Vagina (tissue), 2 donors: Measurements from ENCODE around the gene YWHAG. TPM values are rescaled to one million over a fixed set of nuclear protein-coding genes. Genes with fewer than 3 reads are reported as not detected.

Experiments used
- DNase-seq, 2 donors: peaks; one replicate each; pipeline ENCODE4 v3.0.0-alpha.2; 2017; ENCODE audit errors: extremely low spot score in 2 of 2
- H3K27ac ChIP-seq: fragments of 200-600 bp; sonication (generic); one replicate; pipeline ENCODE4 v1.5.1; 2019
- H3K27me3 ChIP-seq: fragments of 200-600 bp; sonication (generic); one replicate; pipeline ENCODE4 v1.5.1; 2019
- H3K36me3 ChIP-seq, 2 donors: fragments of 200-600 bp; sonication (generic); one replicate each; pipeline ENCODE4 v1.5.1; 2017 to 2019
- H3K4me1 ChIP-seq: fragments of 200-600 bp; sonication (generic); one replicate; pipeline ENCODE4 v1.5.1; 2019
- H3K4me3 ChIP-seq, 2 donors: fragments of 200-600 bp; sonication (generic); 1 replicate in 1 of 2; 2 replicates in 1 of 2; pipeline ENCODE4 v1.5.1; 2016 to 2019
- H3K9me3 ChIP-seq: fragments of 200-600 bp; sonication (generic); one replicate; pipeline ENCODE4 v1.5.1; 2019
- POLR2A ChIP-seq, 2 donors: fragments of 450-650 bp; IDR thresholded peaks; one replicate each; pipeline ENCODE4 v1.6.1; 2017; ENCODE audit warnings: antibody characterized with exemption in 2 of 2, mild to moderate bottlenecking in 2 of 2, moderate library complexity in 2 of 2
- POLR2AphosphoS5 ChIP-seq, 2 donors: sonication (generic); formaldehyde crosslinking; IDR thresholded peaks; one replicate each; pipeline ENCODE4 v1.9.0; 2017; ENCODE audit warnings: antibody characterized with exemption in 2 of 2, mild to moderate bottlenecking in 2 of 2, low read depth in 1 of 2; ENCODE audit not compliant: insufficient read depth in 1 of 2
- intact Hi-C: fragments of 100-400 bp; cut with DNase I; formaldehyde crosslinking; loops from one replicate; pipeline ENCODE4 v1.15.1; 2023
- total RNA-seq: library from RNA; depleted of rRNA; stranded (reverse); fragments of >200 nt; gene quantifications from one replicate; pipeline ENCODE4 v1.2.3, GENCODE V29; 2016
- TF ChIP-seq, protein P1 (sequence below), 3 experiments: fragments of 450-650 bp in 2 of 3; fragments of 200-600 bp in 1 of 3; sonication (generic) in 1 of 3; IDR thresholded peaks; one replicate each; pipeline ENCODE4 v1.5.1; 2017 to 2019; ENCODE audit warnings: antibody characterized with exemption in 3 of 3, mild to moderate bottlenecking in 2 of 3, moderate library complexity in 2 of 3

The YWHAG gene
- total RNA-seq, 1 donor from 2014 or later: 73.2 TPM

DNA sequence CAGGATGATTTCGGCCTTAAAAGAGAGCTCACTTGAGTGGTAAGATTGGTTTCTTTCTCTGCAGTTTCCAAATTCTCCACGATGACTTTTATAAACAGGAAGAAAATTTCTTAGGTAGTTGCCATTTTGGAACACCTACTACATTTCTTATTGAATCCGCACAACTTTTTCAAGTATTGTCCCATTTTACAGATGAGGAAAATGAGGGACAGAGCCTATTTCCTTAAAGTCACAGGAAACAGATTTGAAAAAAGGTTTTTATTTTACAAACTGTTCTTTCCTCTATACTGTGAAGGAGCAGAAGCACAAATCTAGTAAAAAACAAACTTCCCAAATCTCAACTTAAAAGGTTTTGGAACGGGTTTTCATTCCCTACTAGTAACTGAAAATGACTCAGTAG, 2.7 kb downstream of the YWHAG start:
- H3K4me1 ChIP-seq: peaks cover 62% of the 10 kb centered on the region
- no peaks in the 10 kb centered on the region for H3K36me3 ChIP-seq
- no peak for DNase-seq
- no peaks in the 10 kb centered on the region for H3K27me3 ChIP-seq
- H3K4me3 ChIP-seq: no peak overlapping the region
- H3K9me3 ChIP-seq: no peaks in the 10 kb centered on the region
- TF ChIP-seq POLR2AphosphoS5 (IDR thresholded peaks at IDR 0.05; ENCODE audit: insufficient read depth in 1 of 2, low read depth in 1 of 2) (no peak), POLR2A (IDR thresholded peaks at IDR 0.05) (no peak)
- TF ChIP-seq, protein P1, sequence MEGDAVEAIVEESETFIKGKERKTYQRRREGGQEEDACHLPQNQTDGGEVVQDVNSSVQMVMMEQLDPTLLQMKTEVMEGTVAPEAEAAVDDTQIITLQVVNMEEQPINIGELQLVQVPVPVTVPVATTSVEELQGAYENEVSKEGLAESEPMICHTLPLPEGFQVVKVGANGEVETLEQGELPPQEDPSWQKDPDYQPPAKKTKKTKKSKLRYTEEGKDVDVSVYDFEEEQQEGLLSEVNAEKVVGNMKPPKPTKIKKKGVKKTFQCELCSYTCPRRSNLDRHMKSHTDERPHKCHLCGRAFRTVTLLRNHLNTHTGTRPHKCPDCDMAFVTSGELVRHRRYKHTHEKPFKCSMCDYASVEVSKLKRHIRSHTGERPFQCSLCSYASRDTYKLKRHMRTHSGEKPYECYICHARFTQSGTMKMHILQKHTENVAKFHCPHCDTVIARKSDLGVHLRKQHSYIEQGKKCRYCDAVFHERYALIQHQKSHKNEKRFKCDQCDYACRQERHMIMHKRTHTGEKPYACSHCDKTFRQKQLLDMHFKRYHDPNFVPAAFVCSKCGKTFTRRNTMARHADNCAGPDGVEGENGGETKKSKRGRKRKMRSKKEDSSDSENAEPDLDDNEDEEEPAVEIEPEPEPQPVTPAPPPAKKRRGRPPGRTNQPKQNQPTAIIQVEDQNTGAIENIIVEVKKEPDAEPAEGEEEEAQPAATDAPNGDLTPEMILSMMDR (IDR thresholded peaks at IDR 0.05): no peak
- intact Hi-C loops: no loop called here
- peak overlapping the region; percentile 100 for H3K27ac ChIP-seq

DNA sequence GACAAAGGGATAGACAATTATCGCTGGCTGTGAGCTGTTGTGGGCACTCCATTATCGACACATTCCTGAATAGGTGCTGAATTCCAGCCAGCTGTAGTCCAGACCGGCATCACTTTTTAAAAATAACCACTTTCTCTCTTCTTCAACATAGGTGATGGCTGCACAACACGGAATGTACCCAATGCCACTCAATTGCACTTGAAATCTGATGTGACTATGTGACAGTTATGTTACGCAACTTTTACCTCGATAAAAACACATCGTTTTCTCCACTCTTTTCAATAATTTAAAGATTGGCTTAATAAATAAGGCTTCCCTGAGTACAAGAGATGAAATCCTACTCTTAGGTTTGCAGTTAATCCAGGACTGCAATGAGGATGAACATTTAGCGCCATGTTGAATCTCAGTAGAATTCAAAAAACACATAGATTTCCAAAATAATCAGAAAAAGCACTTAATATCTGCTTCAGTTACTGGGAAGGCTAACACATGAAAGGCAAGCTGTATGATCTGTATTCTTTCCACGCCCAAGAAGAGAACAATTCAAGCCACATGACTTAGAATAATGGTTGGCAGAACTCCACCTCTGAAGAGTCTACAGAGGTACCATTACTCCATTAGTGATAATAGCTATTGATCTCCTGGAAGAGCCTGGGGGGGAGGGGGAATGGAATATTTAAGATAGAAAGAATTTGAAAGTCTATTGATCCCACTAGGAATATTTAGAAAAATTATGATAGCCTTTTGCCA, 3.6 kb downstream of the YWHAG start:
- DNase-seq: no peak
- no peak for TF ChIP-seq POLR2A (IDR thresholded peaks at IDR 0.05)
- TF ChIP-seq, protein P1 (IDR thresholded peaks at IDR 0.05): no peak
- TF ChIP-seq POLR2AphosphoS5 (IDR thresholded peaks at IDR 0.05; ENCODE audit: insufficient read depth in 1 of 2, low read depth in 1 of 2): no peak
- intact Hi-C loops: no loop called here
- Histone ChIP-seq H3K4me1 (peaks cover 62% of the 10 kb centered on the region), H3K4me3 (no peak overlapping the region), H3K27ac (no peak overlapping the region), H3K36me3 (peaks cover 0 to 4% of the 10 kb centered on the region in 2 donors), H3K27me3 (no peaks in the 10 kb centered on the region), H3K9me3 (no peaks in the 10 kb centered on the region)

DNA sequence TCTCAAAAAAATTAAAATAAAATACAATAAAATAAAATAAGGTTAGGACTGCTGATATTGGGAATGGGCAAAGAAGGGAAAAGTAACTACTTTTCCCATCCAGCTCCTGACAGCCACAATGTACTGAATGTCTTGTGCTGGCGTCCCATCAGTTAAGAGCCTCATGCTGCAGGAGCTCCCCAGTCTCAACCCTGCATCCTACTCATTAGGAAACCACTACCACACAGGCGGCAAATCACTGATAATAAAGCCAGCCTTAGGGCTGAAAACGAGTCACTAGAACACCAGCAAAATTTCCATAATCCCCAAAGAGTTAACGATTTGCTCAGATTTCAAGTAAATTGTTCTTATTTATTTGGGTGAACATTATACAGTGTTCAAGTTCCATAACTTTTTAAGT, 4.3 kb downstream of the YWHAG start:
- no peak overlapping the region for H3K27ac ChIP-seq
- intact Hi-C loops: no loop called here

DNA sequence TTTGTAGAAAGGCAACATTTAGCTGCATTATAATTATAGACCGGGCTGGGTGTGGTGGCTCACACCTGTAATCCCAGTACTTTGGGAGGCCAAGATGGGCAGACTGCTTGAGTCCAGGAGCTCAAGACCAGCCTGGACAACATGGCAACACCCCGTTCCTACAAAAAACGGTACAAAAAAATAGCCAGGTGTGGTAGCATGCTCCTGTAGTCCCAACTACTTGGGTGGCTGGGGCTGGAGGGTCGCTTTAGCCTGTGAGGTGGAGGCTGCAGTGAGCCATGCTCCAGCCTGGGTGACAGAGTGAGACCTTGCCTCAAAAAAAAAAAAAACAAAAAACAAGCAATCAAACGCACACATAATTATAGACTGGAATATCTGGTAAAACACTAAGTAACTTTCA, 5.0 kb downstream of the YWHAG start:
- DNase-seq: no peak
- no peak overlapping the region for H3K27ac ChIP-seq
- H3K27me3 ChIP-seq: no peaks in the 10 kb centered on the region
- peaks cover 56% of the 10 kb centered on the region for H3K4me1 ChIP-seq
- no peak overlapping the region for H3K4me3 ChIP-seq
- TF ChIP-seq POLR2AphosphoS5 (IDR thresholded peaks at IDR 0.05; ENCODE audit: insufficient read depth in 1 of 2, low read depth in 1 of 2) (no peak), POLR2A (IDR thresholded peaks at IDR 0.05) (no peak)
- TF ChIP-seq, protein P1 (IDR thresholded peaks at IDR 0.05): no peak
- H3K36me3 ChIP-seq: peaks cover 0 to 12% of the 10 kb centered on the region in 2 donors
- intact Hi-C loops: no loop called here
- H3K9me3 ChIP-seq: no peaks in the 10 kb centered on the region

More for the DNA sequence above, 4.3 kb downstream of the YWHAG start:
- no peak for DNase-seq
- H3K4me3 ChIP-seq: no peak overlapping the region
- peaks cover 58% of the 10 kb centered on the region for H3K4me1 ChIP-seq
- H3K9me3 ChIP-seq: no peaks in the 10 kb centered on the region
- no peak for TF ChIP-seq POLR2A (IDR thresholded peaks at IDR 0.05)
- TF ChIP-seq POLR2AphosphoS5 (IDR thresholded peaks at IDR 0.05; ENCODE audit: insufficient read depth in 1 of 2, low read depth in 1 of 2): no peak
- TF ChIP-seq, protein P1 (IDR thresholded peaks at IDR 0.05): no peak
- H3K27me3 ChIP-seq: no peaks in the 10 kb centered on the region
- peaks cover 0 to 10% of the 10 kb centered on the region in 2 donors for H3K36me3 ChIP-seq

DNA sequence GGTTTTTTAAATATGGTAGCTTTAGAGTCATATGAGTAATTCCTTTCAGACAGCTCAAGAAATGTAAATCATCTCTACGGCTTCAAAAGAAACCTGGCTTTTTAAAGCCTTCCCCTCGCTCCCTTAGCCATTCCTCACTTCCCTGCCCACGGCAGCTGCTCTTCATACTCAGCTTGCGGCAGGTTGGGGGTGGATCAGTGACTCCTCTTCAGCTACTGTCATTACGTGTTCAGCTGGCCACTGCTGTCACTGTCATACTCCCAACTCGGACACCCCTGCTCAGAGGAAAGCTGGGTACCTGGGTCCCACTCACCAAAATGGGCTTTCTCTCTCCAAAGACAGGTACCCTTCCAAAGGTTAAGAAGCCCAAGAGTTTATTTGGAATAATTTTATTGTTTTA, 6.6 kb downstream of the YWHAG start:
- no peaks in the 10 kb centered on the region for H3K9me3 ChIP-seq
- intact Hi-C loops: no loop called here
- no peaks in the 10 kb centered on the region for H3K27me3 ChIP-seq
- peaks cover 57% of the 10 kb centered on the region for H3K4me1 ChIP-seq
- no peak for DNase-seq
- peaks cover 0 to 15% of the 10 kb centered on the region in 2 donors for H3K36me3 ChIP-seq
- H3K27ac ChIP-seq: no peak overlapping the region
- TF ChIP-seq POLR2AphosphoS5 (IDR thresholded peaks at IDR 0.05; ENCODE audit: insufficient read depth in 1 of 2, low read depth in 1 of 2) (no peak), POLR2A (IDR thresholded peaks at IDR 0.05) (no peak)
- TF ChIP-seq, protein P1 (IDR thresholded peaks at IDR 0.05): no peak
- H3K4me3 ChIP-seq: no peak overlapping the region
